ENCODE measurements around the gene CAMSAP1. TPM values are rescaled to one million over a fixed set of nuclear protein-coding genes. Genes with fewer than 3 reads are reported as not detected.

CAMSAP1 gene
- total and polyA plus RNA-seq, 4 donors = 41.7 to 58.8 (median 45.0) TPM

GRCh38 chr9:135891027-135891631 is 16.2 kb downstream of the CAMSAP1 start:
- no peaks in the 10 kb centered on the region for H3K9me3 ChIP-seq (ENCODE audit: control insufficient read depth, insufficient read depth, low read length)
- H3K27ac ChIP-seq (ENCODE audit: low read depth, low read length) = no peak overlapping the region
- H3K4me1 ChIP-seq (ENCODE audit: control insufficient read depth, insufficient read depth, low read length) = peaks cover 59% of the 10 kb centered on the region
- DNase-seq (ENCODE audit: low read depth in 4 of 6, low spot score in 6 of 6) = no peak
- H3K36me3 ChIP-seq (ENCODE audit: control insufficient read depth, insufficient read depth, low read length) = peaks cover 24% of the 10 kb centered on the region
- H3K27me3 ChIP-seq (ENCODE audit: control insufficient read depth, insufficient read depth, low read length) = no peaks in the 10 kb centered on the region
- no peak overlapping the region for H3K4me3 ChIP-seq (ENCODE audit: low read depth, low read length)
- 45% methylated on average over 7 of the region's 8 CpGs for WGBS (ENCODE audit: insufficient coverage)

GRCh38 chr9:135890190-135891026 is 16.9 kb downstream of the CAMSAP1 start:
- DNase-seq (ENCODE audit: low read depth in 4 of 6, low spot score in 6 of 6) = peak in 1 of 6 donors; percentile 49
- peaks cover 61% of the 10 kb centered on the region for H3K4me1 ChIP-seq (ENCODE audit: control insufficient read depth, insufficient read depth, low read length)

DNA sequence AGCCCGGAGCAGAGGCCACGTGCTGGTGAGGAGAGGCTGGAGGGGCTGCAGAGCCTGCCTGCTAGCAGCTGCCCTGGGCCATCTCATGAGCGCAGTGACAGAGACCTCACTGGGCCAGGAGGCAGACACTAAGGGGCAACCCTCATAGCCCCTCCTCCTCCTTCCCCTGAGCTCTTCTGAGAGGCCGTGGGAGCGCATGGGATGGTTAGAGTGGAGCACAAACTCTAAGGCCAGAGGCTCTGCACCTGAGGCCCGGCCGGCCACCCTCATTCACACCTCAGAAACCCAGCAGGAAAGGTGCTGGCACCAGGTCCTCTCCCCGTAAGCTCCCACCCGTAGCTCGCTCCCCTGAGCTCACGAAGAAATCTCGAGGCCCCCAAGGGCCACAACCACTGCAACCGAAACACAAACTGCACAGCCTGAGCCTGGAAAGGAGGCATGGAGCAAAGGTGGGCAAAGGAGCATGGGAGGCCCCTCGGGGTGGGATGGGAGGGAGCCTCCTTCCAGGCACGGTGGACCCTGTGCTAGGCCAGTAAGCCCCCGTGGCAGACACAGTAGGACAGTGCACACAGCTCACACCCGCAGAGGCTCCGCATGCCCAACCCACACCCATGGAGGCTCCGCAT is 17.7 kb downstream of the CAMSAP1 start:
- Histone ChIP-seq H3K4me1 (ENCODE audit: control insufficient read depth, insufficient read depth, low read length) (peaks cover 68% of the 10 kb centered on the region), H3K27ac (ENCODE audit: low read depth, low read length) (no peak overlapping the region), H3K4me3 (ENCODE audit: low read depth, low read length) (no peak overlapping the region), H3K36me3 (ENCODE audit: control insufficient read depth, insufficient read depth, low read length) (peaks cover 24% of the 10 kb centered on the region), H3K9me3 (ENCODE audit: control insufficient read depth, insufficient read depth, low read length) (no peaks in the 10 kb centered on the region), H3K27me3 (ENCODE audit: control insufficient read depth, insufficient read depth, low read length) (no peaks in the 10 kb centered on the region)
- no peak for DNase-seq (ENCODE audit: low read depth in 4 of 6, low spot score in 6 of 6)
- WGBS (ENCODE audit: insufficient coverage) = 87% methylated on average over 12 of the region's 19 CpGs

More at GRCh38 chr9:135890190-135891026, 16.9 kb downstream of the CAMSAP1 start:
- no peak overlapping the region for H3K27ac ChIP-seq (ENCODE audit: low read depth, low read length)
- H3K36me3 ChIP-seq (ENCODE audit: control insufficient read depth, insufficient read depth, low read length) = peaks cover 24% of the 10 kb centered on the region
- WGBS (ENCODE audit: insufficient coverage) = 77% methylated on average over 18 of the region's 18 CpGs
- no peaks in the 10 kb centered on the region for H3K27me3 ChIP-seq (ENCODE audit: control insufficient read depth, insufficient read depth, low read length)
- no peaks in the 10 kb centered on the region for H3K9me3 ChIP-seq (ENCODE audit: control insufficient read depth, insufficient read depth, low read length)
- H3K4me3 ChIP-seq (ENCODE audit: low read depth, low read length) = no peak overlapping the region

DNA sequence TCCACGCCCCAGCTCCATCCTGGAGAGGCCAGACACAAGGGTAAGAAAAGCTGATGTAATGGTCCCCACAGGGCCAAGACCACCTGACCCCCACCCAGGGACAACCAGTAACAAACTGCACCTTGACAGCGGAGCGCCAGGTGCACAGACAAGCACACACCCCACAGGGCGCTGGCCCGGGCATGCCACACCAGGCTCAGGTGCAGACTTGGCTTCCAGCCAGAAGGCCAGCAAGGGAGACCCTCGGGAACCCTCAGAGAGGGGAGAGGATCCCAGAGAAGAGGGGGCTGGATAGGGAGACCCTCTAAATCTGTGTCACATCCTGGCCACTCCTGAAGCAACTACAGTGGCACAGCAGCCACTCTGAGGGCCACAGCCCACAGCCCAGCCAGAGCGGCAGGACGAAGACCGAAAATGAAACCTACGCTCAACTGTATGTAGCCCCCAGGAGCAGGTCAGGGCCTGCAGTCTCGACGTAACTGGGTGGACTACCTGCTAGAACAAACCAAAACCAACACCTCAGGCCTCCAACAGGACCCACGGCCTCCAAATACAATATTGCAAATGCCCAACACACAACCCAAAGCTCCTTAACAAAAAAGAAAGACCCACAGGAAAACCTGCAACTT is 18.5 kb downstream of the CAMSAP1 start:
- Histone ChIP-seq H3K27me3 (ENCODE audit: control insufficient read depth, insufficient read depth, low read length) (no peaks in the 10 kb centered on the region), H3K36me3 (ENCODE audit: control insufficient read depth, insufficient read depth, low read length) (peaks cover 24% of the 10 kb centered on the region), H3K4me1 (ENCODE audit: control insufficient read depth, insufficient read depth, low read length) (peaks cover 72% of the 10 kb centered on the region), H3K27ac (ENCODE audit: low read depth, low read length) (no peak overlapping the region), H3K4me3 (ENCODE audit: low read depth, low read length) (no peak overlapping the region), H3K9me3 (ENCODE audit: control insufficient read depth, insufficient read depth, low read length) (no peaks in the 10 kb centered on the region)
- no peak for DNase-seq (ENCODE audit: low read depth in 4 of 6, low spot score in 6 of 6)
- WGBS (ENCODE audit: insufficient coverage) = 92% methylated on average over 10 of the region's 13 CpGs

- Histone ChIP-seq H3K4me1 (ENCODE audit: control insufficient read depth, insufficient read depth, low read length) (peaks cover 76% of the 10 kb centered on the region), H3K27ac (ENCODE audit: low read depth, low read length) (no peak overlapping the region), H3K4me3 (ENCODE audit: low read depth, low read length) (no peak overlapping the region), H3K36me3 (ENCODE audit: control insufficient read depth, insufficient read depth, low read length) (peaks cover 24% of the 10 kb centered on the region), H3K9me3 (ENCODE audit: control insufficient read depth, insufficient read depth, low read length) (no peaks in the 10 kb centered on the region), H3K27me3 (ENCODE audit: control insufficient read depth, insufficient read depth, low read length) (no peaks in the 10 kb centered on the region)
- 69% methylated on average over 15 of the region's 22 CpGs for WGBS (ENCODE audit: insufficient coverage)
- DNase-seq (ENCODE audit: low read depth in 4 of 6, low spot score in 6 of 6) = no peak
Observed at GRCh38 chr9:135888126-135888765, 19.1 kb downstream of the CAMSAP1 start.

DNA sequence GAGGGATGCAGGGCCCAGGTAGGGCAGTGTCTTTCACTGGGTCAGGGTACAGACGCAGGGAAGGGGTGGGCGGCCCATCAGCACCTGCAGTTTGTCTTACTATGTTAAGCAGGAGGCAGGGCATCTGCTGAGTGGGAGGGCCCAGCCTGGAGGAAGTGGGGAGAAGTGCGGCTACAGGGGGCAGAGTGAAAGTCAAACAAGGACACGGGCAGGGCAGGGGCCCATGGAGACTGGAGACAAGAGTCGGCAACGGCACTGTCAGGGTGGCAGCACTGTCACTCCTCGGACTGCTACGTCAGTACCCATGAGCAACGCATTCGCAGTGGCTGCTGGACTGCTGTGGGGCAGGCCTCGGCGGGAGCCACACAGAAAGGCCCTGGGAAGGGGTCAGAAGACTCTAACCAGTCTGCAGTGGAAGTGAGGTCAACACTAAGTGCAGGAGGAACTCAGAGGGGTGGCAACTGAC is 19.7 kb downstream of the CAMSAP1 start:
- WGBS (ENCODE audit: insufficient coverage) = 43% methylated on average over 12 of the region's 12 CpGs
- DNase-seq (ENCODE audit: low read depth in 4 of 6, low spot score in 6 of 6) = no peak
- H3K4me3 ChIP-seq (ENCODE audit: low read depth, low read length) = no peak overlapping the region

DNA sequence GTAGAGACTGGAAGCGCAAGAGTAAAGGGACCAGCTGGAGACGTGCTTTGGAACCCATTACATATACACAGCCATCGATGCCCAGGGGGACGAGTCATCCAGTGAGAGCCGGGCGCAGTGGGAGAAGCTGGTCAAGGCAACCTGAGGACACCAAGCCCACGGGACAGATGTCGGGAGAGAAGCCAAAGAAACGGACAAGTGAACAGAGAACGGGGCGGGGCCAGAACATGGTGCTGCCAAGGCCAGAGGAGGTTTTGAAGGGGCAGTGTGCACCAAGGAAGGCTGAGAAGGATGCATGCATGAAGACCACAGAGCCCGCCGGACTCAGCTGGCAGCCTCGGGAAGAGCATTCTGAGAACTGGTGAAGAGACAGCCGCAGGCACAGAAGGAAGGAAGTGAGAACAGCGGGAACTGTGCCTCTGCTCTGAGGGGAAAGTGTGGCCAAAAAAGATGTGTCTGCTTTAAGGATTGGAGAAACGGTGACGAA is 20.3 kb downstream of the CAMSAP1 start:
- H3K4me1 ChIP-seq (ENCODE audit: control insufficient read depth, insufficient read depth, low read length) = peaks cover 77% of the 10 kb centered on the region
- WGBS (ENCODE audit: insufficient coverage) = 48% methylated on average over 16 of the region's 18 CpGs
- H3K4me3 ChIP-seq (ENCODE audit: low read depth, low read length) = no peak overlapping the region
- no peak overlapping the region for H3K27ac ChIP-seq (ENCODE audit: low read depth, low read length)
- DNase-seq (ENCODE audit: low read depth in 4 of 6, low spot score in 6 of 6) = peak in 1 of 6 donors; percentile 67
- no peaks in the 10 kb centered on the region for H3K27me3 ChIP-seq (ENCODE audit: control insufficient read depth, insufficient read depth, low read length)
- no peaks in the 10 kb centered on the region for H3K9me3 ChIP-seq (ENCODE audit: control insufficient read depth, insufficient read depth, low read length)
- peaks cover 28% of the 10 kb centered on the region for H3K36me3 ChIP-seq (ENCODE audit: control insufficient read depth, insufficient read depth, low read length)

More for the DNA sequence above, 19.7 kb downstream of the CAMSAP1 start:
- Histone ChIP-seq H3K36me3 (ENCODE audit: control insufficient read depth, insufficient read depth, low read length) (peaks cover 25% of the 10 kb centered on the region), H3K9me3 (ENCODE audit: control insufficient read depth, insufficient read depth, low read length) (no peaks in the 10 kb centered on the region), H3K4me1 (ENCODE audit: control insufficient read depth, insufficient read depth, low read length) (peaks cover 77% of the 10 kb centered on the region), H3K27me3 (ENCODE audit: control insufficient read depth, insufficient read depth, low read length) (no peaks in the 10 kb centered on the region), H3K27ac (ENCODE audit: low read depth, low read length) (no peak overlapping the region)

GRCh38 chr9:135886147-135886981 is 21.0 kb downstream of the CAMSAP1 start:
- Histone ChIP-seq H3K36me3 (ENCODE audit: control insufficient read depth, insufficient read depth, low read length) (peaks cover 35% of the 10 kb centered on the region), H3K9me3 (ENCODE audit: control insufficient read depth, insufficient read depth, low read length) (no peaks in the 10 kb centered on the region), H3K27ac (ENCODE audit: low read depth, low read length) (no peak overlapping the region), H3K4me1 (ENCODE audit: control insufficient read depth, insufficient read depth, low read length) (peaks cover 77% of the 10 kb centered on the region), H3K27me3 (ENCODE audit: control insufficient read depth, insufficient read depth, low read length) (no peaks in the 10 kb centered on the region), H3K4me3 (ENCODE audit: low read depth, low read length) (no peak overlapping the region)
- WGBS (ENCODE audit: insufficient coverage) = 67% methylated on average over 16 of the region's 21 CpGs
- DNase-seq (ENCODE audit: low read depth in 4 of 6, low spot score in 6 of 6) = no peak
